Liver (tissue), 9 donors: ENCODE results near the gene GXYLT2. TPM values are rescaled to one million over a fixed set of nuclear protein-coding genes. Genes with fewer than 3 reads are reported as not detected.

Experiments
- DNase-seq: peaks from one replicate; pipeline ENCODE4 v3.0.0-alpha.2; 2017; ENCODE audit warnings: low spot score
- H3K27ac ChIP-seq, 2 donors: one replicate each; pipeline ENCODE4 v1.7.0; 2013; ENCODE audit warnings: inconsistent platforms in 2 of 2, low read length in 2 of 2, control low read depth in 1 of 2, low read depth in 1 of 2, mild to moderate bottlenecking in 1 of 2
- H3K27me3 ChIP-seq, 4 donors: one replicate each; pipeline versions ENCODE4 v1.6.1 to v1.7.0; 2013; ENCODE audit warnings: low read length in 3 of 4, inconsistent platforms in 1 of 4, mild to moderate bottlenecking in 1 of 4, moderate library complexity in 1 of 4; ENCODE audit not compliant: control insufficient read depth in 4 of 4, insufficient read depth in 4 of 4
- H3K36me3 ChIP-seq, 4 donors: one replicate each; pipeline versions ENCODE4 v1.6.1 to v1.7.0; 2013; ENCODE audit warnings: low read length in 3 of 4, mild to moderate bottlenecking in 3 of 4, low read depth in 1 of 4, moderate library complexity in 1 of 4; ENCODE audit not compliant: control insufficient read depth in 4 of 4, insufficient read depth in 3 of 4
- H3K4me1 ChIP-seq, 4 donors: one replicate each; pipeline versions ENCODE4 v1.6.1 to v1.7.0; 2013; ENCODE audit warnings: low read length in 3 of 4, mild to moderate bottlenecking in 3 of 4, moderate library complexity in 1 of 4; ENCODE audit not compliant: control insufficient read depth in 4 of 4, insufficient read depth in 4 of 4
- H3K4me3 ChIP-seq, 3 donors: one replicate each; pipeline versions ENCODE4 v1.6.1 to v1.7.0; 2013; ENCODE audit warnings: low read length in 3 of 3, control low read depth in 1 of 3, low read depth in 1 of 3, mild to moderate bottlenecking in 1 of 3
- H3K9ac ChIP-seq, 2 donors: one replicate each; pipeline ENCODE4 v1.7.0; 2013; ENCODE audit warnings: low read length in 2 of 2, mild to moderate bottlenecking in 2 of 2, moderate library complexity in 2 of 2, control low read depth in 1 of 2, low read depth in 1 of 2
- H3K9me3 ChIP-seq, 4 donors: one replicate each; pipeline versions ENCODE4 v1.6.1 to v1.7.0; 2013; ENCODE audit warnings: low read length in 3 of 4; ENCODE audit not compliant: control insufficient read depth in 4 of 4
- FOXA1 ChIP-seq: IDR thresholded peaks from 2 replicates; pipeline ENCODE4 v1.6.1; 2016; ENCODE audit warnings: antibody characterized with exemption
- HNF4A ChIP-seq, 2 donors: conservative IDR thresholded peaks; 2 replicates each; pipeline ENCODE4 v1.6.1; 2016; ENCODE audit warnings: antibody characterized with exemption in 2 of 2, mild to moderate bottlenecking in 2 of 2
- HNF4G ChIP-seq: IDR thresholded peaks from 2 replicates; pipeline ENCODE4 v1.6.1; 2016; ENCODE audit warnings: antibody characterized with exemption
- NR2F2 ChIP-seq: IDR thresholded peaks from 2 replicates; pipeline ENCODE4 v1.6.1; 2016; ENCODE audit warnings: antibody characterized with exemption
- RAD21 ChIP-seq, 2 donors: IDR thresholded peaks; 2 replicates each; pipeline ENCODE4 v1.6.1; 2016; ENCODE audit warnings: antibody characterized with exemption in 2 of 2, mild to moderate bottlenecking in 2 of 2
- RXRA ChIP-seq, 2 donors: IDR thresholded peaks; 2 replicates each; pipeline ENCODE4 v1.6.1; 2017 to 2018; ENCODE audit warnings: antibody characterized with exemption in 2 of 2, mild to moderate bottlenecking in 1 of 2
- SP1 ChIP-seq: IDR thresholded peaks from 2 replicates; pipeline ENCODE4 v1.6.1; 2018; ENCODE audit warnings: antibody characterized with exemption, mild to moderate bottlenecking
- TAF1 ChIP-seq: conservative IDR thresholded peaks from 2 replicates; pipeline ENCODE4 v1.6.1; 2016; ENCODE audit warnings: antibody characterized with exemption, mild to moderate bottlenecking
- YY1 ChIP-seq: IDR thresholded peaks from 2 replicates; pipeline ENCODE4 v1.6.1; 2016; ENCODE audit warnings: antibody characterized with exemption, mild to moderate bottlenecking
- WGBS: extraction: QIAGEN DNeasy Blood & Tissue Kit; methylation state at CpG from one replicate; pipeline ENCODE4 v1.1.7; 2013; 5-methylcytosine and 5-hydroxymethylcytosine counted together
- polyA plus RNA-seq, 2 donors: library from polyadenylated mRNA; stranded (reverse) in 1 of 2; unstranded in 1 of 2; fragments of 200-250 nt in 1 of 2; fragments of >200 nt in 1 of 2; fragmentation: Nextera tagmentation in 1 of 2; extraction: Ambion mirVana in 1 of 2; gene quantifications; one replicate each; pipeline versions ENCODE4 v1.2.1 to v1.2.3, GENCODE V29; 2013 to 2015
- total RNA-seq, 2 donors: library from RNA; depleted of rRNA; stranded (reverse); fragments of >200 nt; gene quantifications; one replicate each; pipeline ENCODE4 v1.2.3, GENCODE V29; 2014
- TF ChIP-seq, protein P1 (sequence below): IDR thresholded peaks from 2 replicates; pipeline ENCODE4 v1.6.1; 2016; ENCODE audit warnings: antibody characterized with exemption
- TF ChIP-seq, protein P2 (sequence below): fragments of 150-350 bp; IDR thresholded peaks from 2 replicates; pipeline ENCODE4 v1.5.1; 2017; ENCODE audit warnings: improper control_type of control experiment, low read depth, low read length; ENCODE audit not compliant: missing input control
- TF ChIP-seq, protein P3 (sequence below): IDR thresholded peaks from 2 replicates; pipeline ENCODE4 v1.6.1; 2016; ENCODE audit warnings: antibody characterized with exemption
- TF ChIP-seq, protein P4 (sequence below): IDR thresholded peaks from 2 replicates; pipeline ENCODE4 v1.6.1; 2016; ENCODE audit warnings: antibody characterized with exemption, mild to moderate bottlenecking
- donor health status: healthy.
- donor health status: healthy.
- donor health status: healthy.
- donor health status: healthy.
- donor health status: healthy.

The GXYLT2 gene, protein sequence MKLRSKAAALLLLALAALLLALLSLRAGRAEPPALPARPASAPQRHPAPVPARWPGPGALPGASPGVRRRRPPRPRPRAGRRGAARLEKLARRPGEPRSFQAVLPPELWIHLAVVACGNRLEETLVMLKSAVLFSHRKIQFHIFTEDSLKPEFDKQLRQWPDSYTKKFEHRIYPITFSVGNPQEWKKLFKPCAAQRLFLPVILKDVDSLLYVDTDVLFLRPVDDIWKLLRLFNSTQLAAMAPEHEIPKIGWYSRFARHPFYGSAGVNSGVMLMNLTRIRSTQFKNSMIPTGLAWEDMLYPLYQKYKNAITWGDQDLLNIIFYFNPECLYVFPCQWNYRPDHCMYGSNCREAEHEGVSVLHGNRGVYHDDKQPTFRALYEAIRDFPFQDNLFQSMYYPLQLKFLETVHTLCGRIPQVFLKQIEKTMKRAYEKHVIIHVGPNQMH
- under 1 TPM; 0.08 to 0.98 TPM for total RNA-seq
- polyA plus RNA-seq = under 1 TPM; 0.06 to 0.13 TPM

DNA sequence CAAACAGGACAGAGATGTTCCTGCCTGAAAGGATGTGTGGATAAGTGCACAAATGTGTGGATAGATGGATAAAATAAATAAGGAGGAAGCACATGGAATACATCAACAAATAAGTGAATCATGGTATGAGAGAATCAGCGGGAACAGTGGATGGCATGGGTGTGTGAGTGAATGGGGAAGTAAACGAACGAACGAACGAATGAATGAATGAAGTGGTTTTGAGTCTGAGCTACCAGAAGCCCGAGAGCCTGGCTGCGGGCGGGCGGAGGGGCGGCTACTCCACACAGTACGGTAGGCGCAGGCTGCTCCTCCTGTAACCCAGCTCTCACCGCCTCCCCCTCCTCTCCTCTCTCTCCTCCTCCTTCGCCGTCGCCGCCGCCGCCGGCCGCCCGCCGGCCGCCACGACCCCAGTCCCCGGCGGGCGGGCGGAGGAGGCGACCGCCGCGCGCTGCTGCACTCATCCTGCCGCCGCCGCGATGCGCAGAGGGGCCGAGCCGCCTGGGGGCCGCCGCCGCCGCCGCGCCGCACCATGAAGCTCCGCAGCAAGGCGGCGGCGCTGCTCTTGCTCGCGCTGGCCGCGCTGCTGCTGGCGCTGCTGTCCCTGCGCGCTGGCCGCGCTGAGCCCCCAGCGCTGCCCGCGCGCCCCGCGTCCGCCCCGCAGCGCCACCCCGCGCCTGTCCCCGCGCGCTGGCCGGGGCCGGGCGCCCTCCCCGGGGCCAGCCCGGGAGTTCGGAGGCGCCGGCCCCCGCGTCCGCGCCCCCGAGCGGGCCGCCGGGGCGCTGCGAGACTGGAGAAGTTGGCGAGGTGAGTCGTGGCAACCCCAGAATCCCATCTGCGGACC, at the start of gene GXYLT2:
GXYLT2 (plus strand) TSS at position 342 of the 841 bp plus-strand sequence; CDS start at position 530, 188 bp downstream.
- no peak within 1 kb of the TSS for H3K27ac ChIP-seq
- H3K4me3 ChIP-seq = peak within 1 kb of the TSS in 2 of 3 donors; percentile 45 to 82

More for the DNA sequence above, at the start of gene GXYLT2:
- H3K4me1 ChIP-seq = peaks cover 0 to 12% (median 10%) of the 10 kb centered on the region in 4 donors
- peaks cover 0 to 4% (median under 1%) of the 10 kb centered on the region in 4 donors for H3K27me3 ChIP-seq
- peaks cover 0 to 6% (median 1%) of the 10 kb centered on the region in 4 donors for H3K9me3 ChIP-seq
- peak; percentile 50 for DNase-seq
- WGBS = under 1% methylated on average over 96 of the region's 96 CpGs
- no peak within 1 kb of the TSS for H3K9ac ChIP-seq
- H3K36me3 ChIP-seq = no peaks in the 10 kb centered on the region
- TF ChIP-seq HNF4A (conservative IDR thresholded peaks at IDR 0.05) (no peak), SP1 (no peak), RAD21 (IDR thresholded peaks at IDR 0.05) (no peak), HNF4G (no peak), YY1 (no peak), TAF1 (no peak), RXRA (IDR thresholded peaks at IDR 0.05) (no peak), NR2F2 (no peak), FOXA1 (no peak)
- TF ChIP-seq, protein P1, sequence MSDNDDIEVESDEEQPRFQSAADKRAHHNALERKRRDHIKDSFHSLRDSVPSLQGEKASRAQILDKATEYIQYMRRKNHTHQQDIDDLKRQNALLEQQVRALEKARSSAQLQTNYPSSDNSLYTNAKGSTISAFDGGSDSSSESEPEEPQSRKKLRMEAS = no peak
- TF ChIP-seq, protein P2, sequence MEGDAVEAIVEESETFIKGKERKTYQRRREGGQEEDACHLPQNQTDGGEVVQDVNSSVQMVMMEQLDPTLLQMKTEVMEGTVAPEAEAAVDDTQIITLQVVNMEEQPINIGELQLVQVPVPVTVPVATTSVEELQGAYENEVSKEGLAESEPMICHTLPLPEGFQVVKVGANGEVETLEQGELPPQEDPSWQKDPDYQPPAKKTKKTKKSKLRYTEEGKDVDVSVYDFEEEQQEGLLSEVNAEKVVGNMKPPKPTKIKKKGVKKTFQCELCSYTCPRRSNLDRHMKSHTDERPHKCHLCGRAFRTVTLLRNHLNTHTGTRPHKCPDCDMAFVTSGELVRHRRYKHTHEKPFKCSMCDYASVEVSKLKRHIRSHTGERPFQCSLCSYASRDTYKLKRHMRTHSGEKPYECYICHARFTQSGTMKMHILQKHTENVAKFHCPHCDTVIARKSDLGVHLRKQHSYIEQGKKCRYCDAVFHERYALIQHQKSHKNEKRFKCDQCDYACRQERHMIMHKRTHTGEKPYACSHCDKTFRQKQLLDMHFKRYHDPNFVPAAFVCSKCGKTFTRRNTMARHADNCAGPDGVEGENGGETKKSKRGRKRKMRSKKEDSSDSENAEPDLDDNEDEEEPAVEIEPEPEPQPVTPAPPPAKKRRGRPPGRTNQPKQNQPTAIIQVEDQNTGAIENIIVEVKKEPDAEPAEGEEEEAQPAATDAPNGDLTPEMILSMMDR = no peak
- TF ChIP-seq, protein P3, sequence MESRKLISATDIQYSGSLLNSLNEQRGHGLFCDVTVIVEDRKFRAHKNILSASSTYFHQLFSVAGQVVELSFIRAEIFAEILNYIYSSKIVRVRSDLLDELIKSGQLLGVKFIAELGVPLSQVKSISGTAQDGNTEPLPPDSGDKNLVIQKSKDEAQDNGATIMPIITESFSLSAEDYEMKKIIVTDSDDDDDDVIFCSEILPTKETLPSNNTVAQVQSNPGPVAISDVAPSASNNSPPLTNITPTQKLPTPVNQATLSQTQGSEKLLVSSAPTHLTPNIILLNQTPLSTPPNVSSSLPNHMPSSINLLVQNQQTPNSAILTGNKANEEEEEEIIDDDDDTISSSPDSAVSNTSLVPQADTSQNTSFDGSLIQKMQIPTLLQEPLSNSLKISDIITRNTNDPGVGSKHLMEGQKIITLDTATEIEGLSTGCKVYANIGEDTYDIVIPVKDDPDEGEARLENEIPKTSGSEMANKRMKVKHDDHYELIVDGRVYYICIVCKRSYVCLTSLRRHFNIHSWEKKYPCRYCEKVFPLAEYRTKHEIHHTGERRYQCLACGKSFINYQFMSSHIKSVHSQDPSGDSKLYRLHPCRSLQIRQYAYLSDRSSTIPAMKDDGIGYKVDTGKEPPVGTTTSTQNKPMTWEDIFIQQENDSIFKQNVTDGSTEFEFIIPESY = no peak
- TF ChIP-seq, protein P4, sequence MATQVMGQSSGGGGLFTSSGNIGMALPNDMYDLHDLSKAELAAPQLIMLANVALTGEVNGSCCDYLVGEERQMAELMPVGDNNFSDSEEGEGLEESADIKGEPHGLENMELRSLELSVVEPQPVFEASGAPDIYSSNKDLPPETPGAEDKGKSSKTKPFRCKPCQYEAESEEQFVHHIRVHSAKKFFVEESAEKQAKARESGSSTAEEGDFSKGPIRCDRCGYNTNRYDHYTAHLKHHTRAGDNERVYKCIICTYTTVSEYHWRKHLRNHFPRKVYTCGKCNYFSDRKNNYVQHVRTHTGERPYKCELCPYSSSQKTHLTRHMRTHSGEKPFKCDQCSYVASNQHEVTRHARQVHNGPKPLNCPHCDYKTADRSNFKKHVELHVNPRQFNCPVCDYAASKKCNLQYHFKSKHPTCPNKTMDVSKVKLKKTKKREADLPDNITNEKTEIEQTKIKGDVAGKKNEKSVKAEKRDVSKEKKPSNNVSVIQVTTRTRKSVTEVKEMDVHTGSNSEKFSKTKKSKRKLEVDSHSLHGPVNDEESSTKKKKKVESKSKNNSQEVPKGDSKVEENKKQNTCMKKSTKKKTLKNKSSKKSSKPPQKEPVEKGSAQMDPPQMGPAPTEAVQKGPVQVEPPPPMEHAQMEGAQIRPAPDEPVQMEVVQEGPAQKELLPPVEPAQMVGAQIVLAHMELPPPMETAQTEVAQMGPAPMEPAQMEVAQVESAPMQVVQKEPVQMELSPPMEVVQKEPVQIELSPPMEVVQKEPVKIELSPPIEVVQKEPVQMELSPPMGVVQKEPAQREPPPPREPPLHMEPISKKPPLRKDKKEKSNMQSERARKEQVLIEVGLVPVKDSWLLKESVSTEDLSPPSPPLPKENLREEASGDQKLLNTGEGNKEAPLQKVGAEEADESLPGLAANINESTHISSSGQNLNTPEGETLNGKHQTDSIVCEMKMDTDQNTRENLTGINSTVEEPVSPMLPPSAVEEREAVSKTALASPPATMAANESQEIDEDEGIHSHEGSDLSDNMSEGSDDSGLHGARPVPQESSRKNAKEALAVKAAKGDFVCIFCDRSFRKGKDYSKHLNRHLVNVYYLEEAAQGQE = no peak
